Stimulated activated CD4-positive, alpha-beta T cell treated with anti-CD3 and anti-CD28 coated beads, Interleukin-15, amount 100 ng/mL, for 1 hour (primary cell): ENCODE results near the gene GIT2.
"Not testable (repeated sequence)": the region's sequence is repeated elsewhere in the genome, so short reads cannot be mapped to it uniquely, and the experiment has no call there.

Source experiments
- DNase-seq, 2 donors: peaks; one replicate each; pipeline ENCODE4 v3.0.0-alpha.2; 2020; ENCODE audit warnings: low read depth in 1 of 2, low spot score in 1 of 2

The GIT2 gene

DNA sequence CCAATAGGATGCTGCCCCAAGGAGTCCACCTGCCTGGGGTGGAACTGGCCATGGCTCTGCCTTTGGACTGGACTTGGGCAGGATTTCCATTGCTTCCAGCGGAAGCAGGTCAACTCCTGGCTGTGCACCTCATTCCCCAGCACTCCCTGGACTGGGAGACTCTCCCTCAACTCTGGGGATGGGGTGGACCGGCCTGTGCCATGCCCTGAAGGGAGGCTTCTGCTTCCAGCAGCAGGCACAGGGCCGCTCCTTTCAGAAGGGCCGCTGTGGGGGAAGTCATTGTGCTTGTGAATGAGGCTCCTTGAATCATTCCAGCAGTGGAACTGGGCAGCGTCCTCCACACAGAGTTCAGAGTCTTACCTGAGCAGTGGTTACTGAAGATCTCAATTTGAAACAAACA is 73.1 kb downstream of the GIT2 start:
- no peak for DNase-seq

DNA sequence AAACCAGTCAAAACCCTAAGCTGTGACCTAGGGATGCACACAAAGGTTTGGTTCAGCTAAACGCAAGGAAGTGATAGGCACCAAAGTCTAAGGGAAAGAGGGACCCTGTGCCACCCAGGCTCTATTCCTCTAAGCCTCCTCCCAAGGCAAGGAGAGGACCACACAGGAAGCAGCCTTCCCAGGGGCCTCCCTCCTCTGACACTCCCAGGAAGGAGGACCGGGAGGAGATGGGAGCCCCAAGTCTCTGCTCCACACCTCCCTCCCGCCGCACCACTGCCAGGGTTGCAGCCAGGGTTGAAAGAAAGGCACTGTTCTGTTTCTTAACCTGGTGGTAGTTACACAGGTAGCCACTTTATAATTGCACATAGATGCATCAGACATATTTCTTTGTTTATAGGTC is 74.2 kb downstream of the GIT2 start:
- no peak for DNase-seq

DNA sequence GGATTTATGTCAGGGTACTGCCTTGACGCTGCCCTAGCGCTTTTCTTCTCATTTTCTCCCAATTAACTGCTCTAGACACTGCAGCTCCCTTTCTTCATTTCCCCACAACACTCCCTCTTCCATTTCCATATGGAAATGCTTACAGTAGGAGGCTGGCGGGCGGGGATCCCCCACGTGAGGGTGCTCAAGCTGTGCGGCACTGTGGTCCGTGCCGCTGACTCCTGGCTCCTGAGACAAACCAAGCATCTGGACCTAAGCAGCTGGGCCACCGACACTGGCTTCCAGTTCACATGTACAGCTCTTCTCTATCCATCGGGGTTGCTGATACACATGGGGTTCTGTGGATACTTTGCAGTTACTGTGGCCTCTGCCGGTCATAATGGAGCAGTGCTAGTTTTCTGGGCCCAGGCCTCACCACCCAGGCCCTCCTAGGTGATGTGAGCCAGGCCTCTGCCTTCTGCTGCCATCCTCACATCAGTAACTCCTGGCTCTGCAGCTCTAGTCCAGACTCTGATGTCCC is 75.8 kb downstream of the GIT2 start:
- DNase-seq, result no peak

DNA sequence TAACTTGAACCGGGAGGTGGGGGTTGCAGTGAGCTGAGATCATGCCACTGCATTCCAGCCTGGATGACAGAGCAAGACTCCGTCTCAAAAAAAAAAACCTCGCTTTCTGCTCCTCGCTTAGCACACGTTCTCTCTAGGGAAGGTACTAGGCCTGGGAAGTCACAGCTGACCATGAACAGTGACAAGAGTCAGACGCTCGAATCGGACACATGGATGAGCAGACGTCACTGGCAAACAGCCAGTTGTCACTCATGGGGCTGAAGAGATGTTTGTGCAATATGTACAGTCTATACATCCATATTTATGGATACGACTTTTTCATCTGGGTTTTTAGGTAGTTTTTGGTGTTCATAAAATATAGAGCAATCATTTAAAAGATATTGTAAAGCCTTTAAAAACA is 76.7 kb downstream of the GIT2 start:
- no peak for DNase-seq

DNA sequence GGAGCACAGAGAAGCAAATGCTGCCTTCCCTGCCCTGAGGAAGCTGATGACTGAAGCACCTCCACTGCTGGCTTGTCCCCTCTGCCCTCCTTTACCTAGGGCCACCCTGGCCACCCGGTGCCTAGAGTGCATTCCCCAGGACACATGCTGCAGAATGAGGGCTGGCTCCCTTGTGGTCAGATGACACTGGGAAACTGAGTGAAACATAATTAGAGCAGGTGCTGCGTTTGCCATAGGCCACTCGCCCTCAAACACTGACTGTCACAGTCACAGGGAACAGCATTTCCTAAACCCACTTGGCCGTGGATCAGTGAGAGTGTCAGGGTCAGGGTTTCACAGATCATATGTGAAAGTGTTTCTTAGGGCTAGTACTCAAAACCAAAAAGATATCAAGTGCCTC is 80.1 kb downstream of the GIT2 start:
- DNase-seq, result no peak

DNA sequence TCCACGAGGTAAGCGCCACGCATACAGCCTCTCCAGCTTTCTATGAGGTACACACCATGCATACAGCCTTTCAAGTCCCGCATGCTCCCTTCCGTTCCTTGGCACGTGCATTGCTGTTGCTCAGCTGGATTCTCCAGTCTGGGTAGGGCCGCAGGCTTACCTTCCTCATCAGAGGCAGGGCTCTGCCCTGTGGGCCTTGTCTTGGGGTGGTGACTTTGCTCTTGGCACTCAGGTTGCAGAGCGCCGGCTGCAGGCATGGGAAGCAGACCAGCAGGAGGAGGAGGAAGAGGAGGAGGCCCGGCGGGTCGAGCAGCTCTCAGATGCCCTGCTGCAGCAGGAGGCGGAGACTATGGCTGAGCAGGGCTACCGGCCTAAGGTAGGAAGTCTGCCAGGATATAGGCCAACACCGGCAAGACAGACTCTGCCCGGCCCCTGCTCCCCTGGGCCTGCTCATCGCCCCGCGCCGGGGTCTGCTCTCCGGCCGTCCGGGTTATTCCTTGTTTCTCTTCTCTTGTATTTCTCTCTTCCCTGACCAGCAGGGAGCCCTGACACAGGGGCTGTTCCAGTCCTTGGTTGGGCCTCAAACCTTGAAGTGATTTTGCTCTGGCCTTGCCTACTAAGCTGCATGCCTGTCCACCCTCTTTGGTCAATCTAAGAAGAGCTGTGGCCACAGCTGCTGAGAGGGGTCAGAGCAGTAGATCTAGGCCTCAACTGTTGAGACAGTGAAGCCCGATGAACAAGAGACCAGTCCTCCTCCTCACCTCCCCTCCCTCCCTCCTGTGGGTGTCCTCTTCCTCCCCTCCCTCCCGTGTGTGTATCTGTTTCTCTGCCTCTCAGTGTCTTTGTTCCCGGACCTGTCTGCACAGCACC is 80.8 kb downstream of the GIT2 start:
- DNase-seq, result no peak

DNA sequence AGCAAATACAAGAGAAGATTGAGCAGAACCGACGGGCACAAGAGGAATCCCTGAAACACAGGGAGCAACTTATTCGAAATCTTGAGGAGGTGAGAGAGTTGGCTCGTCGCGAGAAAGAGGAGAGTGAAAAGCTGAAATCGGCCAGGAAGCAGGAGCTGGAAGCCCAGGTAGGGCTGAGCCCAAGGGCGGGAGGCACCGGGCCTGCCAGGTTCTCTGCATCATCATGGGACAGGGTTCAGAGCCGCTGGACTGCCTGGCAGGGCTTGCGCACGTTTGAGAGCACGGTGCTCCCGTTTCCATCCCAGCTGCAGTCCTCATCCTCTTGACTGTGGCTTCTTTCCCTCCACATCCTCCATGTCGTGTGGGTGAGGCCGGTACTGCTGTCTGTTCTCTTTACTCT is 81.7 kb downstream of the GIT2 start:
- no peak for DNase-seq

DNA sequence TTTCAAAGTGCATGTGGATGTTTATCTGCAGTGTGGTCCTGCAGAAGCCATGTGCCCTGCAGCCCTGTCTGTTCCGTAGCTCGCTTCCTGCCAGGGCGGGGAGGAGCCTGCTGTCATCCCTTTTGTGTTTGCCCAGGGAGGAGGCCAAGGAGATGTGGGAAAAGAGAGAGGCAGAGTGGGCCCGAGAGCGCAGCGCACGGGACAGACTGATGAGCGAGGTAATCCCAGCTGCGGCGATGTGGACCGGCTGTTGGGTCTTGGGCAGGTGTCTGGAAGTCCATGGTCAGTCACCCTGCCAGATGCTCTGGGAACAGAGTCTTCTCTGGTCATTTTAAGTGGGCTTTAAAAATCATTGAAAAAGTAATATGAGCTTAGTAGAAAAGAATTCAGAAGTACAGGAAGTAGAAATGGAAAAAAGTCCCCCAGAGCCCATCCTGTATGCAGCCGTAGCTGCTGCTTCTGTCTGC is 83.3 kb downstream of the GIT2 start:
- DNase-seq, result no peak

DNA sequence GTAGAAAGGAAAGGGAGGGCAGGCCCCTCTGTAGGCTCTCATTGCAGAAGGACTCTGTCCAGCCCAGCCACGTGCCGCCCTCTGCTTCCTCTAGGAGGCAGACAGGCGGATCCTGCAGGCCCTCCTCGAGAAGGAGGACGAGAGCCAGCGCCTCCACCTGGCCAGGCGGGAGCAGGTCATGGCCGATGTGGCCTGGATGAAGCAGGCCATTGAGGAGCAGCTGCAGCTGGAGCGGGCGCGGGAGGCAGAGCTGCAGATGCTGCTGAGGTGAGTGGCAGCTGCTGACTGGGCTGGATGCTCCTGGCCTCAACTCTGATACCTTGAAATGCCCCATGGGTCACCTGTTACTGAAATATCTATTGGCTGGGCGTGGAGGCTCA is 85.2 kb downstream of the GIT2 start:
- DNase-seq, result no peak

DNA sequence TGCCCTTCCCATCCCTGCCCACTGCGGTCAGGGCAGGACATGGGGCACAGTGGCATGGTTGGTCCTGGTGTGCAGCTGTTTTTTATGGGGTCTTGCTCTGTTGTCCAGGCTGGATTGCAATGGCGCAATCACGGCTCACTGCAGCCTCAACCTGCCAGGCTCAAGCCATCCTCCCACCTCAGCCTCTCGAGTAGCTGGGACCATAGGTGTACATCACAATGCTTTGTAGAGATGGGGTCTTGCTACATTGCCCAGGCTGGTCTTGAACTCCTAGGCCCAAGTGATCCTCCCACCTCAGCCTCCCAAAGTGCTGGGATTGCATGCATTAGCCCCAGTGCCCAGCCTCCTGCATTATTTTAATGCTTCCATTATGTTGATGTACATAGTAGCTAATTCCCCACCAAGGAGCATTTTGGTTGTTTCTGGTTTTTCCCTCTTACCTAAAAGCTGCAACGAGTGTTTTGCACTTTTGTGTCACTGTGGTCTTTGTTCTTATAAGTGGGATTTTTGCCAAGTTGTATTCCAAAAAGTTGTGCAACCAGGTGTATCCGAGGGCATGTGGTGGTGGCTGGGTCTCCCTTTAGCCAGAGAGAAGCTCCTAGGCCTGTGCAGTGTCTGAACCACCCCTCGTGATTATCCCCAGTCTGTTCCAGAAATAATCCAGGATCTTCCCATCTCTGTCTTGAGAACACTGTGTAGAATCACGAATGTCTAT is 85.8 kb downstream of the GIT2 start:
- DNase-seq, result no peak

DNA sequence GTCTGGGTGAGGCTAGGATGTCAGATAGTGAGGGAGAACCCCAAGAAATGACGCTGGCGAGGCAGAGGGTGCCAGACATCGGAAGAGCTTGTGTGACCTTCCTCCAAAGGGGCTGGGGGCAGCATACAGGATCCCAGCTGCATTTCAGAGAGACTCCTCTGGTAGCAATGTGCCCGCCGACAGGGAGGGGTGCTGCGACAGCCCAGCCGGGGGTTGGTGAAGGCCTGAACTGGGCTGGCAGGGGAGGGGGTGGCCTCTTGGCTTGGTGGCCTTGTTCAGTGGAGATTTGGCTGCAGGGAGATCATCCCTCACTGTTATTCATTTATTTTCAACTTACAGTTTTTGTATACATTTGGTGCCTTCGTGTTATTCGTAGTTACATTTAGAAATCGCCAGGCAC is 90.9 kb downstream of the GIT2 start:
- DNase-seq, result no peak

DNA sequence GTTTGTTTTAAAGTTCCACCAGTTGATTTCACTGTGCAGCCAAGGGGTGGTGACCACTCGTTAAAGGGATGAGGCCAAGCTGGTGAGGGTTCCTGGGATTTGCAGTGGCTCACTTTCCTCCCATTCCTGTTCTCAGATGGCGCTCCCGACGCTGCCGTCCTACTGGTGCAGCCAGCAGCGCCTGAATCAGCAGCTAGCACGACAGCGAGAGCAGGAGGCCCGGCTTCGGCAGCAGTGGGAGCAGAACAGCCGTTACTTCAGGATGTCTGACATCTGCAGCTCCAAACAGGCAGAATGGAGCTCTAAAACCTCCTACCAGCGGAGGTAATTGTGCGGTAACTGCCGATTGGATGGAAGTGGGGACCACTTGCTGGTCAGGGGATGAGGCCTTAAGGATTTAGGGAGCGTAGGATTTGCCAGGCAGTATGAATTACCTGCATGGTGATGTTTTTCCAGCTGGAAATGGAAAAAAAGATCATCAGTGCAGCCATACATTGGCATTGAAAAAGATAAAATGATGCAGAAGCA is 93.2 kb downstream of the GIT2 start:
- no peak for DNase-seq

DNA sequence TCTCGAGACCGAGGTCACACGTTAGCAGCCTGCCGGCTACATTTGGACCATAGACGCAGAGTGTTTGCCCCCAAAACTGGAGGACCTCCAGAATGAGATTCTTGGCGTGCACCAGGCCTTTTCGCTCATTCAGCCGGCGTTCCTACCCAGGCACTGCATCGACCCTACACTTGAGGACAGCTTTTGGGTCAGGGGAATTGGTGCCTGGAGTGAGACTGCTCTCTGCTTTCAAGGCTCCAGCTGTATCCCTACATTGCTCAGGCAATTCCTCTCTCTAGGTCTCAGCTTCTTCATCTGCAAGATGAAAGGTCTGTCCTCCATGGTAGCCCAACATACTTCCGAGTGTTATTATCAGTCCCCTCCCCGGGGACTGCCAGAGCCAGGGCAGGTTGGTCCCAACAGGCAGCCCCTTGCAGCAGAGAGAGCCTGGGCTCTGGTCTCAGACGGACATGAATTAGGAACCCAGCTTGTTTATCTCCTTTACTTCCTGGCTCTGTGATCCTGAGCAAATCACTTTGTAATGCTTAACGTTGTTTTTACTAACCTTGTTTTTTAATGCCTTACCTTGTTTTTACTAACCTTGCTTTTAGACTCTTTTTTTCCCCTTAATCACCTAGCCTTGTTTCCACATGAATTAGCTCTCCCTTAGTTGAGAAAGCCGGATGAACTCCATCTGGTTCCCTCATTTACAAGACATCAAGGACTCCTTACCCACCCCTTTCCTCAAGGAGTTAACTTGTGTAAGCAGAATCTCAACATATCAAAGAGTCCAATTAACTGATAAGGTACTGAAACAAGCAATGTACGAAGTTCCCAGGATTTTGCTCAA is 95.2 kb downstream of the GIT2 start:
- DNase-seq, result no peak

DNA sequence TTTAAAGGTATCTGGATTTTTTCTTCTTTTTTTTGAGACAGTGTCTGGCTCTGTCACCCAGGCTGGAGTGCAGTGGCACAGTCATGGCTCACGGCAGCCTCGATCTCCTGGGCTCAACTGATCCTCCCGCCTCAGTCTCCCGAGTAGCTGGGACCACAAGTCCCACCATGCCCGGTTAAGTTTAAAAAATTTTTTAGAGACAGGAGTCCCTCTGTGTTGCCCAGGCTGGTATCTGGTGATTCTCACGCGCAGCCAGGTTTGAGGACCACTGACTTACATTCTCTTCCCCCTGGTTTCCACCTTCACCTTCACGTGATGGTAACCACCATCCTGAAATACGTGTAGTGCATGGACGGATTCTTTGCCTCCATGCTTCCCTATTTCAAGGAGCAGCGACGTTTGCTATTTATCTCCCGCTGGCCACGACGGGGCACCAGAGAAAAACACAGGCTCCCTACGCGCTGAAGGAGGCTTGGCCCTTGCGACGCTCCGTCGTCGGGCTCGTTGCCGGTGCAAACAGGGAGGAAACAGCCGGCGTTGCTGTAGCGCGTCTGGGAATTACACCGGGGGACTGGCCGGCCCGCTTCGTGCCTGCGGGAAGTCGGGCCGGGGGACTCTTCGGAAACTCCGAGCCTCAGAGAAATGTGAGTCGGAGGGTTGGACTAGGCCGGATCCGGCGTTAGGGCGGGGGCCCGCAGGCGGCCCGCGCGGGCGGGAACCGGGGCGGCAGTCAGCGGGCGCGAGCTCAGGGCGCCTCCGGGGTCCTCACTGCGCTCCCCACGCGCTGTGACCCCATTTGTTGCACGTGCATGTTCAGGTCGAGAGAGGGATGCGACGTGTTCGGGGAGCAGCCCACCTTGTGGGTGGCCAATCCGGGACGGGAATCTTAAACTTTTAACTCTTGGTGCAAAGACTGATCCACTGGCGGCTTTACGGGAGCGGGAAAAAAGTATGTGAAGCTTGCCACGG is 96.1 kb downstream of the GIT2 start, which contains the start of gene TCHP:
TSS of gene TCHP (plus strand) at position 492 of the 969 bp plus-strand sequence. CDS start 2,753 bp downstream, outside the sequence.
- DNase-seq, result peak; percentile 40 to 58

DNA sequence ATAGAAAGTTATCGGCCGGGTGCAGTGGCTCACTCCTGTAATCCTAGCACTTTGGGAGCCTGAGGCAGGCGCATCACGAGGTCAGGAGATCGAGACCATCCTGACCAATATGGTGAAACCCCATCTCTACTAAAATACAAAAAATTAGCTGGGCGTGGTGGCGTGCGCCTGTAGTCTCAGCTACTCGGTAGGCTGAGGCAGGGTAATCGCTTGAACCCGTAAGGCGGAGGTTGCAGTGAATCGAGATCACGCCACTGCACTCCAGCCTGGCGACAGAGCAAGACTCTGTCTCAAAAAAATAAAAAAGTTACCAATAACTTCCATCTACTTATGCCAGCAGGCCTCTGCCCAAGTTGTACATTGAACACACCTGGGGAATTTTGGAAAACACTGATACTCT is 96.8 kb downstream of the GIT2 start:
- not testable (repeated sequence) for DNase-seq

DNA sequence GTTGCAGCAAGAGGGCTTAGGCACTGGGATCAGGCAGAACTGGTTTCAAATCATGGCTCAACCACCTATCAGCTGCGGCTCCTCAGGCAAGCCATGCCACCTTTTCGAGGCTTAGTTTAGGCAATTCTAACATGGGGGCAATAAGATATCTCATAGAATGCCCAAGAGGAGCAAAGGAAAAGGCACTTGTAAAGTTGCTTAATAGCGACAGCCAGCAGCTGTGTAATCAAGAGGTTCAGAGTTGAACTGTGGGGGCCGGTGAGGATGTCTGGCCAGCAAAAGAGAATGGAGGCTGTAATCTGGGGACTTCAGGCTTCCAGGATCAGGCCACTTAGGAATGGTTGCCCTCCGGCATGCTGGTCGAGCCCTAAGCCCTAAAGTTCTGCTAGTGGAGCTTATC is 99.1 kb downstream of the GIT2 start:
- DNase-seq, result no peak

DNA sequence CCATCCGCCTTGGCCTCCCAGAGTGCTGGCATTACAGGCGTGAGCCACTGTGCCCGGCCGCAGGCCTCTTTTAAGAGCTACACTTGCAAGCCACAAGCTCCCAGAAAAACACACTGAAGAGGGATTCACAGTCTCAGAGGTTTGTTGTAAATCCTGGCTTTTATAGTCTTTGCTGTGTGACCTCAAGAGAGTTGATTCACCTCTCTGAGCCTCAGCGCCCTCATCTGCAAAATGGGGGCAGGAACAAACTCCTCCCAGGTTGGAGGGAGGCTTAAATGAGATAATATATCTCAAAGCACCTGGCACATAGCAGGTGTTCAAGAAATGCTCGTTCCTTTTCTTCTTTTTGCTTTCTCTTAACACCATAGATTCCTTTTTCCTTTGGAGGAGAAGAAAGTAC is 100.0 kb downstream of the GIT2 start:
- DNase-seq, result no peak

DNA sequence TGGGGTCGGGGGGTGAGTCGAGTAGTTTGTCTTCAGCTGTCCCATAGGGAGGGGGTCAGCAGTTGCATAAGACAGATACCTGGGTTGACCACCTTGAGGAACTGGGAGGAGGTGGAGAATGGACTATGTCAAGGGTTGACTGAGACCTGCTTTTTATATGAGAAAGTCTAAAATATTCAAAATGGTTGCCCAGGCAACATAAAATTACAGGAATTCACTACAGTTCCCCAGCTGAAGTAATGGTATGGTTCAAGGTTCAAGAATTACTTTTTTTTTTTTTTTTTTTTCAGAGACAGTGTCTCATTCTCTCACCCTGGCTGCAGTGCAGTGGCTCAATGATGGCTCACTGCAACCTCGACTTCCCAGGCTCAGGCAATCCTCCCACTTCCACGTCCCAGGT is 101.2 kb downstream of the GIT2 start:
- no peak for DNase-seq

DNA sequence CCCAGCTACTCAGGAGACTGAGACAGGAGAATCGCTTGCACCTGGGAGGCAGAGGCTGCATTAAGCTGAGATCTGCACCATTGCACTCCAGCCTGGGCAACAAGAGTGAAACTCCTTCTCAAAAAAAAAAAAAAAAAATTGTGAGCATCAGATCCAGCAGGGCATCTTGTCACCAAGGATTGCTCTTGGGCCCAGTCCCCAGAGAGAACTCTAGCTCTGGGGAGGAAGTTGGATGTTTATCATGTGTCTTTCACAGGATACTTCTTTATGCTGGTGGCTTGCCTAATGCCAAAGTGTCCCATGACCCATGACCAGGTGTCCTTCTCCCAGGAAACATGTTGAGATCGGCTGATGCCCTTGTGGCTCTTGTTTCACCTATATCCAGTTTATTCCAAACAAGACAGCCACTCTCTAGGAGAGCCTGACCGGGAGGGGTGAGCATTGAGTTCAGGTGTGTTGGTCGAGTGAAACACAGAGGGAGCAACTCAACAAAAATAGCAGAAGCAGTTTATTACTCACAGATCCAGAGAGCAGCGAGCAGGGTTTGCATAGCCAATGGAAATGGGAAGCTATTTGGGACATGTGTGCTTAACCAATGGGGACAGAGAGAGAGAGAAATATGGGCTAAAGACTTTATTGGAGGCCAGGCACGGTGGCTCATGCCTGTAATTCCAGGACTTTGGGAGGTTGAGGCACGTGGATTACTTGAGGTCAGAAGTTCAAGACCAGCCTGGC is 102.7 kb downstream of the GIT2 start:
- DNase-seq, result no peak
